Endodermal cell (in vitro differentiated cells): ENCODE measurements around the gene TLE6. TPM values are rescaled to one million over a fixed set of nuclear protein-coding genes. Genes with fewer than 3 reads are reported as not detected.

Experiments used
- DNase-seq: peaks from one replicate; pipeline ENCODE4 v3.0.0-alpha.2; 2017
- H3K27ac ChIP-seq: 2 replicates; pipeline ENCODE4 v1.5.1; 2013; ENCODE audit warnings: mild to moderate bottlenecking, low read depth, low read length, moderate library complexity
- H3K27me3 ChIP-seq: 2 replicates; pipeline ENCODE4 v1.6.1; 2013; ENCODE audit warnings: mild to moderate bottlenecking, low read length, moderate library complexity; ENCODE audit not compliant: insufficient read depth, control insufficient read depth, poor library complexity, severe bottlenecking
- H3K36me3 ChIP-seq: 2 replicates; pipeline ENCODE4 v1.7.0; 2013; ENCODE audit warnings: mild to moderate bottlenecking, low read length, moderate library complexity; ENCODE audit not compliant: control insufficient read depth, insufficient read depth
- H3K4me1 ChIP-seq: one replicate; pipeline ENCODE4 v1.7.0; 2013; ENCODE audit warnings: low read length; ENCODE audit not compliant: control insufficient read depth, insufficient read depth
- H3K4me3 ChIP-seq: 2 replicates; pipeline ENCODE4 v1.5.1; 2013; ENCODE audit warnings: mild to moderate bottlenecking, low read length, moderate library complexity
- H3K9ac ChIP-seq: 2 replicates; pipeline ENCODE4 v1.6.1; 2013; ENCODE audit warnings: mild to moderate bottlenecking, low read length, moderate library complexity; ENCODE audit not compliant: poor library complexity, severe bottlenecking; ENCODE audit errors: extremely low read depth
- H3K9me3 ChIP-seq: 2 replicates; pipeline ENCODE4 v1.6.1; 2013; ENCODE audit warnings: mild to moderate bottlenecking, low read length, moderate library complexity; ENCODE audit not compliant: control insufficient read depth
- H3K27ac Mint-ChIP-seq: 2 replicates; pipeline ENCODE4 v1.8.0; 2020; ENCODE audit warnings: mixed read lengths
- H3K27me3 Mint-ChIP-seq: 2 replicates; pipeline ENCODE4 v1.8.0; 2021; ENCODE audit warnings: mild to moderate bottlenecking, mixed read lengths; ENCODE audit not compliant: insufficient read depth
- H3K36me3 Mint-ChIP-seq: 2 replicates; pipeline ENCODE4 v1.8.0; 2020; ENCODE audit warnings: low read depth, mixed read lengths
- H3K4me1 Mint-ChIP-seq: 2 replicates; pipeline ENCODE4 v1.8.0; 2020; ENCODE audit warnings: mixed read lengths
- H3K4me3 Mint-ChIP-seq: 2 replicates; pipeline ENCODE4 v1.8.0; 2020; ENCODE audit warnings: mild to moderate bottlenecking, moderate library complexity, mixed read lengths
- H3K9me3 Mint-ChIP-seq: 2 replicates; pipeline ENCODE4 v1.8.0; 2020; ENCODE audit warnings: mild to moderate bottlenecking, mixed read lengths
- CTCF ChIP-seq: fragments of 200-600 bp; sonication (generic); conservative IDR thresholded peaks from 2 replicates; pipeline ENCODE4 v1.5.0; 2021; ENCODE audit warnings: antibody characterized with exemption, mild to moderate bottlenecking
- WGBS, 2 experiments: methylation state at CpG; one replicate each; pipeline versions ENCODE4 v1.1.5 to v1.1.7; 2013; ENCODE audit warnings: missing lambda C conversion rate in 2 of 2, mixed read lengths in 1 of 2; ENCODE audit not compliant: insufficient coverage in 1 of 2, insufficient read length in 1 of 2; 5-methylcytosine and 5-hydroxymethylcytosine counted together
- total RNA-seq, 2 donors: library from RNA; stranded (reverse); fragmentation: NEBNext Ultra II Directional in 1 of 2; extraction: Animal tissue kit (Norgen Biotek cat#: 25700) in 1 of 2; gene quantifications; 2 replicates in 1 of 2; 3 replicates in 1 of 2; pipeline ENCODE4 v1.2.1, GENCODE V29; 2021

The TLE6 gene
- total RNA-seq, 2 donors from 2014 or later, result 13.7 to 17.3 TPM

- H3K27me3 ChIP-seq, result no peaks in the 10 kb centered on the region
- no peak for DNase-seq
- peak overlapping the region; percentile 59 for H3K27ac Mint-ChIP-seq
- no peaks in the 10 kb centered on the region for H3K36me3 ChIP-seq
- 76 to 85% methylated on average over 3 to 5 of the region's 5 CpGs for WGBS, 2 experiments
- no peak overlapping the region for H3K9ac ChIP-seq
- no peaks in the 10 kb centered on the region for H3K9me3 ChIP-seq
- H3K27me3 Mint-ChIP-seq, result peaks cover 17% of the 10 kb centered on the region
- H3K9me3 Mint-ChIP-seq, result no peaks in the 10 kb centered on the region
- peaks cover 24% of the 10 kb centered on the region for H3K4me1 Mint-ChIP-seq
- no peak for TF ChIP-seq CTCF
- no peak overlapping the region for H3K4me3 Mint-ChIP-seq
- H3K4me3 ChIP-seq, result no peak overlapping the region
- H3K27ac ChIP-seq, result no peak overlapping the region
- H3K4me1 ChIP-seq, result peaks cover 5% of the 10 kb centered on the region
- H3K36me3 Mint-ChIP-seq, result no peaks in the 10 kb centered on the region
These were observed 61.8 kb downstream of the TLE6 start for GRCh38 chr19:3039125-3039524.

- Mint-ChIP-seq H3K4me3 (no peak overlapping the region), H3K27me3 (peaks cover 17% of the 10 kb centered on the region), H3K9me3 (no peaks in the 10 kb centered on the region), H3K27ac (peak overlapping the region; percentile 59), H3K36me3 (no peaks in the 10 kb centered on the region), H3K4me1 (peaks cover 18% of the 10 kb centered on the region)
- DNase-seq, result peak; percentile 70
- H3K4me3 ChIP-seq, result no peak overlapping the region
- peaks cover 5% of the 10 kb centered on the region for H3K4me1 ChIP-seq
- H3K27me3 ChIP-seq, result no peaks in the 10 kb centered on the region
- peak; percentile 64 for TF ChIP-seq CTCF
- WGBS, 2 experiments, result 85 to 90% methylated on average over 15 to 17 of the region's 17 CpGs
- no peaks in the 10 kb centered on the region for H3K9me3 ChIP-seq
- H3K9ac ChIP-seq, result no peak overlapping the region
- no peaks in the 10 kb centered on the region for H3K36me3 ChIP-seq
- no peak overlapping the region for H3K27ac ChIP-seq
These were observed 62.3 kb downstream of the TLE6 start for GRCh38 chr19:3039641-3040077.

- H3K27ac ChIP-seq, result no peak overlapping the region
- no peaks in the 10 kb centered on the region for H3K9me3 ChIP-seq
- peaks cover 5% of the 10 kb centered on the region for H3K4me1 ChIP-seq
- no peak overlapping the region for H3K4me3 Mint-ChIP-seq
- peak; percentile 74 for DNase-seq
- no peaks in the 10 kb centered on the region for H3K27me3 ChIP-seq
- no peaks in the 10 kb centered on the region for H3K36me3 ChIP-seq
- H3K27me3 Mint-ChIP-seq, result peaks cover 17% of the 10 kb centered on the region
- H3K4me1 Mint-ChIP-seq, result peaks cover 19% of the 10 kb centered on the region
- no peak overlapping the region for H3K9ac ChIP-seq
- no peaks in the 10 kb centered on the region for H3K9me3 Mint-ChIP-seq
- TF ChIP-seq CTCF, result no peak
- no peak overlapping the region for H3K27ac Mint-ChIP-seq
- 40 to 77% methylated on average over 3 to 12 of the region's 12 CpGs for WGBS, 2 experiments
- no peak overlapping the region for H3K4me3 ChIP-seq
- H3K36me3 Mint-ChIP-seq, result no peaks in the 10 kb centered on the region
These were observed 64.0 kb downstream of the TLE6 start for GRCh38 chr19:3041327-3041726.
